ENCODE measurements around the gene PIGX. TPM values are rescaled to one million over a fixed set of nuclear protein-coding genes. Genes with fewer than 3 reads are reported as not detected.

Gene PIGX
- total RNA-seq: 52.4 TPM

GRCh38 chr3:196711838-196712513 lies at the start of gene PIGX, which contains the start of gene CEP19:
Gene PIGX (plus strand): TSS chr3:196712377.
Gene CEP19 (minus strand): TSS chr3:196712250. CDS start chr3:196708657, 3,593 bp downstream.

GRCh38 chr3:196739671-196740480 lies 27.7 kb downstream of the PIGX start, which contains the start of gene PAK2:
Gene PAK2 (plus strand): TSS chr3:196739857. CDS start chr3:196782647, 42,790 bp downstream.

Small RNAs within 50 kb of the gene (small RNA-seq; reads per million reads assigned to genes)
- gene RNU4-89P (not detected), gene RNU6-42P (0.10 reads per million), gene RNU6-646P (not detected)

Other genes with a start within 250 kb of the PIGX start
- 24.0 TPM for gene RNF168, start 208.6 kb upstream of the PIGX start, total RNA-seq
- not detected for gene SMCO1, start 197.0 kb upstream of the PIGX start, total RNA-seq
- 5.1 TPM for gene WDR53, start 143.8 kb upstream of the PIGX start, total RNA-seq
- 43.4 TPM for gene FBXO45, start 143.7 kb upstream of the PIGX start, total RNA-seq
- gene NRROS, start 72.7 kb upstream of the PIGX start, total RNA-seq: 0.92 TPM
- gene CEP19, start 127 bp upstream of the PIGX start, total RNA-seq: 11.8 TPM
- 48.2 TPM for gene PAK2, start 27.5 kb downstream of the PIGX start, total RNA-seq
- 77.5 TPM for gene SENP5, start 155.5 kb downstream of the PIGX start, total RNA-seq
- 76.6 TPM for gene NCBP2, start 230.2 kb downstream of the PIGX start, total RNA-seq